ENCODE data around the gene AHCY. TPM values are rescaled to one million over a fixed set of nuclear protein-coding genes. Genes with fewer than 3 reads are reported as not detected.
"Not testable (repeated sequence)": the region's sequence is repeated elsewhere in the genome, so short reads cannot be mapped to it uniquely, and the experiment has no call there.

Gene AHCY
- total RNA-seq, 1 experiment from 2014 or later, result 228 TPM

DNA sequence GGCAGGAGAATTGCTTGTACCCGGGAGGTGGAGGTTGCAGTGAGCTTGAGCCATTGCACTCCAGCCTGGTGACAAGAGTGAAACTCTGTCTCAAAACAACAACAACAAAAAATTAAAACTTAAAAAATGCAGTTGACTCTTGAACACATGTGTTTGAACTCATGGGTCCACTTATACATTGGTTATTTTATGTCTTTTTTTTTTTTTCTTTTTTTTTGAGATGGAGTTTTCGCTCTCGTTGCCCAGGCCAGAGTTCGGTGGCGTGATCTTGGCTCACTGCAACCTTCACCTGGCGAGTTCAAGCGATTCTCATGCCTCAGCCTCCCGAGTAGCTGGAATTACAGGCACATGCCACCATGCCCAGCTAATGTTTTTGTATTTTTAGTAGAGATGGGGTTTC is 39.7 kb downstream of the AHCY start:
- not testable (repeated sequence) for DNase-seq (ENCODE audit: extremely low read depth, low read depth)

DNA sequence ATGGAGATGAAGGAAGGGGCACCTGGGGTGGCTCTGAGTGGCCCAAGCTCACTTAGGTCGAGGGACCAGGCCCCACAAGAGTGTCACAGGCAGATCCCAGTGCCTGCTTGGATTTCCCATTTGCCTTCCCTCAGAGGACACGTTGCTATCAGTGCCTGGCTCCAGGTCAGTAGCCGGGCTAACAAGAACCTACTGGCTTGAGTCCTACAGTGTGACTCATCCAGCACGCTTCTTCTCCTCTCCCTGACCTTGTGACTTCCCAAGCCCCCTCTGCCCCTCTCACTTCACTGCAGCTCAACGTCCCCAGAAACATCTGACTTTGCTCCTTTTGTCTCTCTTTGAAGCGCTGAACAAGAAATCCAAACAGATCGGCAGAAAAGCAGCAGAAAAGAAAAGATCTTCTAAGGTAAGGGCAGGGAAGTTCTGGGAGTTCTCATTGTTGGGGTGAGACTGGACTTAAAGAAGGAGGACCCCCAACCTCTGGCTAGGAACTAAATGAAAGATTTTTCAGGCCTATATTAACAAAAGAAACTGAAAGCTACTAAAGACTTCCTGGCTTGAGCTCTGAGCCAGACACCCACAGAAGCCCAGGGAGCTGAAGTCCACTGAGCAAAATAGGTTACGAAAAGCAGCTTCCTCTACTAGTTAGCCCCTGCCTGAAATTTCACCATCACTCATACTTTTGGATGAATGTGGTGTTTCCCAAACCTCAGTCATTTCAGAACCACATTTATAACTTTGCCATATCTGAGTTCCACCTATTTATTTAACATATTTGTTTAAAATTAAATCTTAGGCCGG is 40.5 kb downstream of the AHCY start:
- no peak for DNase-seq (ENCODE audit: extremely low read depth, low read depth)

DNA sequence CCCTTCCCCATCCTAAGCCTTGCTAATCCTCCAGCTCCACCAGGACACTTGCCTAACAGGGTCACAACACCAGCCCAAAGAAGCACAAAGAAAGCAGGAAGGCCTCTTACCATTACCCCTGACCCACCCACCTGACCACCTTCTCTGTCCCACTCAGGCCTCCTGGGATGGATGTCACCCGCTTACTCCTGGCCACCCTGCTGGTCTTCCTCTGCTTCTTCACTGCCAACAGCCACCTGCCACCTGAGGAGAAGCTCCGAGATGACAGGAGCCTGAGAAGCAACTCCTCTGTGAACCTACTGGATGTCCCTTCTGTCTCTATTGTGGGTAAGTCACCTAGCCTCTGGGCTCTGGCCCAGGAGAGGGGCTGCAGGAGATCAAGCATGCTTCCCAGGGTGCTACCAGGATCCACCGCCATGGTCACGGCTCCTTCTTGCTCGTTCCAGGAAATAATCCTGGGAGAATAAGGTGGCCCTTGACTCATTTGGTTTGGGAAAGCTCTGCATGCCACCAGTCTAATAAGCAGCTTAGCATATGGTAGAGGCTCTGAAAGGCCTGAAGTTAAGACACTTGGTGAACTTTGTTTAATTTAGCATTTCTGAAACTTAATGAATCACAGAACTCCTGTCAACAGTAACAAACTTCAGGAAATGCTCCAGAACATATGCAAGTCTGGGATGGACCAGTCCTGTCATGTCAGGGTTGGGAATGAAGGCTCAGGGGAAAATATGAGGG is 42.8 kb downstream of the AHCY start:
- DNase-seq (ENCODE audit: extremely low read depth, low read depth), result no peak

DNA sequence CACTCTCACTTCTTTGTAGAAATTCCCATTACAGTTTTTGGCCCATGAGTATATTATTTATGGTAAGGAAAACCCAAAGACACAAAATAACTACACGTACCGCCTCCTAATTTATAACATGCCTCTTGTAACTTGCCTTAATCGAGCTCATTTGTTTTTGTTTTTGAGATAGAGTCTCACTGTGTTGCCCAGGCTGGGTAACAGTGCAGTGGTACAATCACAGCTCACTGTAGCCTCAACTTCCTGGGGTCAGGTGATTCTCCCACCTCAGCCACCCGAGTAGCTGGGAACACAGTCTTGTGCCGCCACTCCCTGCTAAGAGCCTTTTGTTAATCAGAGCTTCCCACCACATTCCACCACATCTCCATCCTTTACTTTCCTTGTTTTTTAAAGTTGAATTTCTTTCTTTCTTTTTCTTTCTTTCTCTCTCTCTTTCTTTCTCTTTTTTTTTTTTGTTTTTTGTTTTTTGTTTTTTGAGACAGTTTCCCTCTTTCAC is 46.5 kb downstream of the AHCY start:
- DNase-seq (ENCODE audit: extremely low read depth, low read depth), result no peak

DNA sequence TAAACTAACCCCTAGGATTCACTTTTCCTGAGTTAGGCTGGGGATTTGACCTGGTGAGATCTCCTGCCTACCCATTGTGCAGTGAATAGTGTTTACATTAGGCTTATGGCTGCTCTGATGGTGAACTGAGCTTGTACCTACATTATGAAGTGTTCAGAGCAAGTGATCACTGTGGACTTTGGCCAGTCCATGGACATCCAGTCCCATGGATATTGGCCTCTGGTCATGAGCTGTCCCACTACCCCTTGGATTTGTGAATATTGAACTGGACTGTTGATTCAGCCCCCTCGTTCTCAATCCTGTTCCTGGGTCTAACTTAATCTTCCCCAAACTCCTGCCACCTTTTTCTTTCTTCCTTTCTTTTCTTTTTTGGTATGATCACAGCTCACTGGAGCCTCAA is 48.2 kb downstream of the AHCY start:
- no peak for DNase-seq (ENCODE audit: extremely low read depth, low read depth)

DNA sequence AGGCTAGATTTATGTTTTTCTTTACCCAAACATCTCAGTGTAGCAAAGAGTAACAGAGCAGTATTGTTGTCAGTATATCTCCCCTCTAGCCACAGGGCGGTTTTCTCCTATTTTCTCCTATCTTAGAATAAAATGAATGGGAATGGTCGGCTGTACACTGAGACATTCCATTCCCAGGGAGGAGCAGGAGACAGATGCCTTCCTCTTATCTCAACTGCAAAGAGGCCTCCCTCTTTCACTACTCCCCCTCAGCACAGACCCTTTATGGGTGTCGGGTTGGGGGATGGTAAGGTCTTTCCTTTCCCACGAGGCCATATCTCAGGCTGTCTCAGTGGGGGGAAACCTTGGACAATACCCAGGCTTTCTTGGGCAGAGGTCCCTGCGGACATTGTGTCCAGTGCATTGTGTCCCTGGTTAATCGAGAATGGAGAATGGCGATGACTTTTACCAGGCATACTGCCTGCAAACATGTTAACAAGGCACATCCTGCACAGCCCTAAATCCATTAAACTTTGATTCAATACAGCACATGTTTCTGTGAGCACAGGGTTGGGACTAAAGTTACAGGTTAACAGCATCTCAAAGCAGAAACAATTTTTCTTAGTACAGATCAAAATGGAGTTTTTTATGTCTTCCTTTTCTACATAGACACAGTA is 50.6 kb downstream of the AHCY start:
- not testable (repeated sequence) for DNase-seq (ENCODE audit: extremely low read depth, low read depth)

DNA sequence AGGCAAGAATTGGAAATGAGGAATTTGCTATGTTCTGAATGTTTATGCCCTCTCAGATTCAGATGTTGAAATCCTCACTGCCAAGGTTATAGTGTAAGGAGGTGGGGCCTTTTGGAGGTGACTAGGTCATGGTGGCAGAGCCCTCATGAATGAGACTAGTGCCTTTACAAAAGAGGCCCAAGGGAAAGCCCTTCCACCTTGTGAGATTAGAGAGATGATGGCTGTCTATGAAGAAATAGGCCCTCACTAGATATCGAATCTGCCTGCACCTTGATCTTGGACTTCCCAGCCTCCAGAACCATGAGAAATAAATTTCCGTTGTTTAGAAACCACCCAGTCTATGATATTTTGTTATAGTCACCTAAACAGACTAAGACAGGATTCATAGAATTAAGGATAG is 51.5 kb downstream of the AHCY start:
- no peak for DNase-seq (ENCODE audit: extremely low read depth, low read depth)

DNA sequence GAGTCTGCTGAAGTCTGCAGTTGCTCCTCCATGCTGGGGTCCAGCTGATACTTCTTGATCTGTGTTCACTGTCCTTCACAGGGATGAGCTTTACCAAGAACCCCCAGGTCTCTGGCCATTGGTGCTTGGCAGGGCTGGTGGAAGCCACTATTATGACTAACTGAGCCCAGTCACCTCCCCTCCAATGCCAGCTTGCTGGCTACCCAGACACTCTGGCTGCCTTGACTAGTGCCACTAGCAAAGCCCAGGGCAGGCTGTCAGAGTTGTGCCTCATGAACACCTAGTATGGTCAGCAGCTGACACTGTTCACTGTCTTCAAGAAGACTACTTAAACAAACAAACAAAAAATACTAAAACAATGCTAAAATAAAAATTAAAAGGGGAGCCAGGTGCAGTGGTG is 53.1 kb downstream of the AHCY start:
- no peak for DNase-seq (ENCODE audit: extremely low read depth, low read depth)

DNA sequence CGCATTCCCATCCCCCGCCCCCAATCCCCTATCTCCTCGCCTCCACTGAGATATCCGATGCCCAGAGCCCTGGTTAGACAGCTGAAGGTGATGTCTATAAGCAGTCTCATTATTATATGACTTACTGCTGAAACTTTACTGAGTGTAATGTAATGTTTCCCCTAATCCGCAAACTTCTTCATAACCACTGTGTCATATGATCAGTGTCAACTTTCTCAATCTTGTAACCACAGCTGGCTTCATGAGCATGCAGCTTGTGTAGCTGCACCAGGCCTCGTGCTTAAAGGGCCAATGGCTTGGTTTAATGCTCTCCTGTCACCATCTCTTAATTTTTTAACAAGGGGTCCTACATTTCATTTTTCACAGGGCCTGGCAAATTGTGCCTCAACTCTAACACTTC is 53.9 kb downstream of the AHCY start:
- no peak for DNase-seq (ENCODE audit: extremely low read depth, low read depth)

DNA sequence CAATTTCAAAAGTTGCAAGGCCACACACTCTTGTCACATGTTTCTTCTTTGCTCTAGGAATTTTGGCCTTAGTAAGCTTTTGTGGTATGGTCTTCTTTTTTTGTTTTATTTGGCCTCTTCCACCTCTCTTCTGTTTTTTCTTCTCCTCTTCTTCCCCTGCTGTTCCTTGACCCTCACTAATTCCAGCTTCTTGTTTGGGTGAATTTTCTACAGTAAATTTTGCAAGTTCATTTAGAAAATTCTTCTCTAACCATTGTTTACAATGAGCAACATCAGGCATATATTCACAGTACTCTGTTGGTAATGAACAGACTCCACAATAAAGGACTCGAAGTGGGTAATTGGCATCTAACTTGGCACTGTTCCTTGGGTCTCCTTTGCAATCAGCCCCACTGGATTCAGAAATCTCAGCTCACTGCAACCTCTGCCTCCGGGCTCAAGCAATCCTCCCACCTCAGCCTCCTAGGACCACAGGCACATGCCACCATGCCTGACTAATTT is 57.0 kb downstream of the AHCY start:
- no peak for DNase-seq (ENCODE audit: extremely low read depth, low read depth)

DNA sequence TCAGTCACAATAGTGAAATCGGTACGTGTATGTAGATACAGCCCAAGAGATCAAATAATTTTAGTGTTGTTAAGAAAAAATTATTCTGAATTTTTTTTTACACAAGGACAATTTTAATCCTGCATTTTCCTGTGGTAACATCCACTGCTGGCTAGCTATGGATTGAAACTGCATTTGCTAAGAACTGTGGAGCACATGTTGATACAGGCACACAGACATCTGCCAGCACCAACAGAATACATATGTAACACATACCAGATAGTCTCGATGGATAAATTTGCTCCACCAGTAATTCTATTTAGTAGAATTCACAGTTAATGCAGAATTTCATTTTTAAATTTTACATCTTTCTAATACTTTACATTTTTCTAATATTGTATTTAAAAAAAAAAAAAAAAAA is 59.8 kb downstream of the AHCY start:
- no peak for DNase-seq (ENCODE audit: extremely low read depth, low read depth)

DNA sequence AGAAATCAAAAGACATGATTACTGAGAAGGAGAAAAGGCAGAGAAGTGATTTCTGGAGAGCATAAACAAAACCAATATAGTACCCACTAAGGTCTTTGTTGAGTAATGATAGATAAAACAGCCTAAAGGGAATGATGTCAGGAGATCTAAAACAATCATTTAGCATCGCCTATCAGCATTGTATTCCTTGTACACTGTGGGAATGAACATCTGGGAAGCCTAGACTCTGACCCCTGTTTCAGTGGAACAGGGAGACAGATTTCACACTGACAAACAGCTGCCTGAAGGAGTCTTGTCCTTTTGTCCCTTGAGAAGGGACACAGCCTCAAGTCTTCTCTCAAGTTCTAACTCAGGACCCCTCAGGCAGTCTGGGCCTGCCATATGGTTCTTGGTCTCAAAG is 60.3 kb downstream of the AHCY start:
- DNase-seq (ENCODE audit: extremely low read depth, low read depth), result no peak

DNA sequence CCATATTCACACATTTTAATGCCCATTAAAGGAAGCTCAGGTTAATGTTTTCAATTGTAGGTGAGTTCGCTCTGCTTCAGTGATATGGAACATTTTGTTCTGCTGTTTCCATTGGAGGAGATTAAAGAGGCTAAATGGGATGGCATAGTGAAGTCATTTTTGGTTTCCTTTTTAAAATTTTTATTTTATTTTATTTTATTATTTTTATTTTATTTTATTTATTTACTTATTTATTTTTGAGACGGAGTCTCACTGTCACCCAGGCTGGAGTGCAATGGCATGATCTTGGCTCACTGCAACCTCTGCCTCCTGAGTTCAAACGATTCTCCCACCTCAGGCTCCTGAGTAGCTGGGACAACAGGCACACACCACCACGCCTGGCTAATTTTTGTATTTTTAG is 61.1 kb downstream of the AHCY start:
- DNase-seq (ENCODE audit: extremely low read depth, low read depth), result not testable (repeated sequence)

DNA sequence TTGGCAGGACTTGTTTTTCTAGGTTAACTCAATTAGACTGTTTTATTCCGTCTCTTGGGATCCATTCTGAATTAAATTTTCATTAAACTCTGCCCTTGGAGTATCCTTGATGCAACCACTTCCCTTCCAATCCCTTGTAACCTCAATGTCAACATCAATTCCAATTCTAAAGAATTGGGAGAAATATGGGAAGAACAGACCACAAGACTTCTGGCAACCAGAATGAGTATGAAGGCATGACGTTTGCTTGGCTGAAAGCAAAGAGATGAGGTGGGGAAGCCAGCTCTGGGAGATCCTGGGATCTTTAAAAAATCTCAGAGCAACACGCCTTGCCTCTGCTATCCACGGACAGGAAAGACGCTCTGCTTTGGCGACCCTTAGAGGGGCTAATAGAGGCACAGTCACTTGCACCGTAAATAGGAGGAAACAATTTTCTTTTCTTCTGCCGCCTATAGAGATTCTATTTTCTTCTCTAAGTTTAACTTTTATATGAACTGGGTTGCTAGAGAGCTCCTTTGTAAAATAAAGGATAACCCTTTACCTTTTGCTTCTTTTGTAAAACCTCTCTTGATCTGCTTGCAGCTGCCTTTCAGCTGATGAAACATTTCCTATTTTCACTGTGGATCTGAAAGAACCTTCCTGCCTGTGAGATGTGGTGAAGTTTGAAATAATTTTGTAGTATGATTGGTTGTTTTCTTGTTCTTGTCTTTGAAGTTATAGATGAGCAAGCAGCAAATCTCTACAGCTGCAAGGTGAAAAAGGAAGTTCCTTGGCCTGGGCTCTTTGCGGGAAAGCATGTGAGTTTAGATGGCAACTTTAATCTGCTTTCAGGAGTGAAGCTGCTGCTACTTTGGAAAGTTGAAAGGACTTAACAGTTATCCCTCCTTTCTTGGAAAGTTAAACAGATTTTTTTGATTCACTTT is 62.2 kb downstream of the AHCY start, which contains the start of gene ASIP:
TSS of gene ASIP (plus strand) at position 731 of the 923 bp plus-strand sequence. CDS start 18,952 bp downstream, outside the sequence.
- no peak for DNase-seq (ENCODE audit: extremely low read depth, low read depth)

DNA sequence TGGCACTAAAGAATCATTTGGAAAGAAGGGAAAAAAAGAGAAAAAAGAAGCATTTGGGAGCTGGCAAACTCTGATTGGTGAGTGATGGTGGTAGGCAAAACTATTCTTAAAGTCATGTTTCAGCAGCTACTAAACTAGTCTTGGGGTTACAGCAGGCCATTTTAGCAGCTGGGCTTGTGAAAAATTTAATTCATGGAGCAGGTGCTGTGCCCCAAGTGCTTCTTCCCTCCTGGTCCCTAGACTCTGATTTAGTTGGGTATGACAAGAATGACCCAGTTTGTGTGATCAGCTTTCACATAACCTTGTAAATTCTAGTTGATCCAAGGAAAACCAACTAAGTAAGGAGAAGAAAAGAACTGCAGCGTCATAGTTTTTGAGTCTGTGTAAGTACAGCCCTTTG is 63.0 kb downstream of the AHCY start:
- DNase-seq (ENCODE audit: extremely low read depth, low read depth), result no peak

DNA sequence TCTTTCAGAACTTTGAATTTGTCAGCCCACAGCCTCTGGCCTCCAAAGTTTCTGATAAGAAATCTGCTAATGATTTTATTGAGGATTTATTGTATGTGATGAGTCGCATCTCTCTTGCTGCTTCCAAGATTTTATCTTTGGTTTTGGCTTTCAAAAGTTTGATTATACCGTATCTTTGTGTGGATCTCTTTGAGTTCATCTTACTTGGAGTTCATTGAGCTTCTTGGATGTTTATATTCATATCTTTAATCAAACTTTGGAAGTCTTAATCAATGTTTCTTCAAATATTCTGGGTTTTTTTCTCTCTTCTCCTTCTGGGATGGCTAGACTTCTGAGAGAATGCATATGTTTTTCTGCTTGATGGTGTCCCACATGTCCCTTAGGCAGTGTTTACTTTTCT is 65.2 kb downstream of the AHCY start:
- DNase-seq (ENCODE audit: extremely low read depth, low read depth), result no peak

DNA sequence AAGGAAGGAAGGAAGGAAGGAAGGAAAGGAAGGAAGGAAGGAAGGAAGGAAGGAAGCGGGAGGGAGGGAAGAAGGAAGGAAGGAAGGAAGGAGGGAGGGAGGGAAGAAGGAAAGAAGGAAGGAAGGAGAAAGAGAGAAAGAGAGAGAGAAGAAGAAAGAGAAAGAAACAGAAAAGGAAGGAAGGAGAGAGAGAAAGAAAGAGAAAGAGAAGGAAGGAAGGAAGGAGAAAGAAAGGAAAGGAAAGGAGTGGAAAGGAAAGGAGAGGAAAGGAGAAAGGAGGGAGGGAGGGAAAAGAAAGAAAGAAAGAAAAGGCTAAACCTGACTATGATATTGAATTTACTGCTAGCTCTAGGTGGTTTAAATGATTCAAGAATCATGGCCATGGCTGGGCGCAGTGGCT is 67.3 kb downstream of the AHCY start:
- DNase-seq (ENCODE audit: extremely low read depth, low read depth), result no peak

DNA sequence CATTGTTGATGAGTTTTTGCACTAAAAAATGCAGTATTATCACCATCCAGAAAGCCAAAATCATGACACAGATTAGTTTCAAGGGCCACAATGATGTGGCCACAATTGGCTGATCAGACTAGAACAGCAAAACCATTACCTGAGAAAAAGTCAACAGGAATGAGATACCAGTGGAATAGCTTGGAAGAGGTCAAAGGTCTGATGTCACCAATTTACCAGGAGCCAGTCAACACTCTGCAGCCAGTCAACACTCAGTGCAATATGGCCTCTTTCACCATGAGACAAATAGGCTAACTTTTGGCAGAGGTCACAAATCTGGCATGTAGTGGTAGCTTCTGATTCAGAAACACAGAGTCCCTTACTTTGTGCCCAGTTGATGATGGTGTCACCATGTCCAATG is 69.5 kb downstream of the AHCY start:
- DNase-seq (ENCODE audit: extremely low read depth, low read depth), result no peak

DNA sequence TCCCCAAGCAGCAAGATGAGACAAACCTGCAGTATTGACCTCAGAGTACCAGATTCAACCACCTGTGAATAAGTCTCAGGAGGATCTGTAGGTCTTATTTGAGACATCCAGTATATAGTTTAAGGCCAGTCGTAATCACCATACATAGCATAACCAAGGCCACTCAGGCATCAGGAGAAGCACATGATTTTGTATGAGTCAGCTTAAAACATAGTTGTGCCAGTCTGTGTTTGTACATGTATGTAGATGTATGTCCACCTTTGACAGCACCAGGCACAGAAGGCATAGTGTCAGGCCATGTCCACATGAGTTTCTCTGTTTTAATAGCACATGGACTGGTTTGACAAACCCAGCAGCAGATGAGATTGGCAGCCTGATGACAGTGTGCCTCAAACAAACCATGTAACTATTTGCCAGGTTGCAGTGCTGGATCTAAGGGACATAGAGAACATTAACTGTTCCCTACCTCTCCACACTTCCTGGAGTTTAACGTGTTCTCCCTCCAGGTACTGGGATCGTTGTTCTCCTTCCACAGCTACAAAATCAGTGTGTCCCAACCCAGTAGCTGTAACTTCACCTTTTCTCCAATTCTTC is 70.6 kb downstream of the AHCY start:
- no peak for DNase-seq (ENCODE audit: extremely low read depth, low read depth)

DNA sequence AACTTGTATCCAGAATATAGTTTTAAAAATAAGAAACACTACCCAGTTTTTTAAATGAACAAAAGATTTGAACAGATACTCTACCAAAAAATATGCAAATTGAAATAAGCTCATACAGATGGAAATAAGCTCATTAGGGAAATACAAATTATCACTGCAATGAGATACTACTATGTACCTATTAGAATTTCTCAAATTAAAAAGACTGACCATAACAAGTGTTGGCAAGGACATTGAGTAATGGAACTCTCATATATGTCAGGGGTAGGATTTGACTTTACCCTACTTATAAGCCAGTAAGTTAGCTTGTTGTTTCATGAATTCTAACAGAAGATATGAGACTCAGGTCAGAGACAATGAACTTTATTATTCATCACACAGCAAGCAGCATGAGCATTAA is 71.5 kb downstream of the AHCY start:
- no peak for DNase-seq (ENCODE audit: extremely low read depth, low read depth)

Data from NCI-H460 (cell line).